HUES64 (cell line): ENCODE results near the gene GLB1L.
"Not testable (repeated sequence)": the region's sequence is repeated elsewhere in the genome, so short reads cannot be mapped to it uniquely, and the experiment has no call there.

Source experiments
- H3K27ac ChIP-seq: 2 replicates; pipeline ENCODE4 v1.7.0; 2013; ENCODE audit warnings: low read depth, low read length, inconsistent platforms
- H3K27me3 ChIP-seq: 2 replicates; pipeline ENCODE4 v1.6.1; 2013; ENCODE audit warnings: mild to moderate bottlenecking, low read length; ENCODE audit not compliant: insufficient read depth
- H3K36me3 ChIP-seq: 2 replicates; pipeline ENCODE4 v1.6.1; 2013; ENCODE audit warnings: mild to moderate bottlenecking, low read length; ENCODE audit not compliant: insufficient read depth
- H3K4me1 ChIP-seq: 2 replicates; pipeline ENCODE4 v1.6.1; 2013; ENCODE audit warnings: mild to moderate bottlenecking, low read length, moderate library complexity; ENCODE audit not compliant: insufficient read depth
- H3K4me3 ChIP-seq: 2 replicates; pipeline ENCODE4 v1.5.1; 2013; ENCODE audit warnings: mild to moderate bottlenecking, low read length, moderate library complexity
- H3K9ac ChIP-seq: 2 replicates; pipeline ENCODE4 v1.6.1; 2013; ENCODE audit warnings: mild to moderate bottlenecking, low read depth, low read length
- H3K9me3 ChIP-seq: 2 replicates; pipeline ENCODE4 v1.6.1; 2013; ENCODE audit warnings: low read depth, low read length; ENCODE audit not compliant: insufficient read depth
- WGBS: fragments of 150-250, 120-280 bp; methylation state at CpG from one replicate; pipeline ENCODE4 v1.1.7; 2013; ENCODE audit warnings: missing lambda C conversion rate; 5-methylcytosine and 5-hydroxymethylcytosine counted together

The GLB1L gene

GRCh38 chr2:219269362-219270054 is 24.3 kb upstream of the GLB1L start:
- peaks cover 5% of the 10 kb centered on the region; the same call in 1 of the 2 replicates for H3K27me3 ChIP-seq
- no peaks in the 10 kb centered on the region for H3K36me3 ChIP-seq
- no peak overlapping the region for H3K27ac ChIP-seq
- no peak overlapping the region for H3K4me3 ChIP-seq
- no peak overlapping the region for H3K9ac ChIP-seq
- H3K4me1 ChIP-seq, result peaks cover 4% of the 10 kb centered on the region; the same call in 1 of the 2 replicates
- WGBS, result 90% methylated on average over 8 of the region's 8 CpGs
- no peaks in the 10 kb centered on the region for H3K9me3 ChIP-seq

DNA sequence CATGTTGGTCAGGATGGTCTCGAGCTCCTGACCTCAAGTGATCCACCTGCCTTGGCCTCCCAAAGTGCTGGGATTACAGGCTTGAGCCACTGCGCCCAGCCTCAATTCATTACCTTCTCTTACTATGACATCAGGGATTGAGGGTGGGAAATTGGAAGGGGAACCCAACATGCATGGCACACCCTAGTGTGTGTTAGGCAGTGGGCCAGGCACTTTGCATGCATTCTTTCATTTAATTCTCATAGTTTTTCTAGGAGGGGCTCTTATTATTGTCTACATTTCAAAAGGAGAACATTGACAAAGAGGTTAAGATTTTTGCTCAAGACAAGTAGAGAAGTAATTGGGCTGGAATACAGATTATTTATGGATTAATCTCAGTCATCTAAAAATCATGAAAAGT is 23.1 kb upstream of the GLB1L start:
- Histone ChIP-seq H3K4me1 (no peaks in the 10 kb centered on the region), H3K4me3 (no peak overlapping the region), H3K36me3 (no peaks in the 10 kb centered on the region), H3K9ac (no peak overlapping the region), H3K9me3 (no peaks in the 10 kb centered on the region), H3K27me3 (peaks cover 5% of the 10 kb centered on the region), H3K27ac (no peak overlapping the region)
- WGBS, result 80% methylated on average over 1 of the region's 2 CpGs

GRCh38 chr2:219266886-219267285 is 21.6 kb upstream of the GLB1L start:
- H3K9me3 ChIP-seq, result no peaks in the 10 kb centered on the region
- peaks cover 8% of the 10 kb centered on the region for H3K27me3 ChIP-seq
- H3K27ac ChIP-seq, result no peak overlapping the region
- WGBS, result 90% methylated on average over 1 of the region's 1 CpG
- H3K4me3 ChIP-seq, result no peak overlapping the region
- H3K9ac ChIP-seq, result no peak overlapping the region
- H3K36me3 ChIP-seq, result no peaks in the 10 kb centered on the region
- H3K4me1 ChIP-seq, result no peaks in the 10 kb centered on the region

DNA sequence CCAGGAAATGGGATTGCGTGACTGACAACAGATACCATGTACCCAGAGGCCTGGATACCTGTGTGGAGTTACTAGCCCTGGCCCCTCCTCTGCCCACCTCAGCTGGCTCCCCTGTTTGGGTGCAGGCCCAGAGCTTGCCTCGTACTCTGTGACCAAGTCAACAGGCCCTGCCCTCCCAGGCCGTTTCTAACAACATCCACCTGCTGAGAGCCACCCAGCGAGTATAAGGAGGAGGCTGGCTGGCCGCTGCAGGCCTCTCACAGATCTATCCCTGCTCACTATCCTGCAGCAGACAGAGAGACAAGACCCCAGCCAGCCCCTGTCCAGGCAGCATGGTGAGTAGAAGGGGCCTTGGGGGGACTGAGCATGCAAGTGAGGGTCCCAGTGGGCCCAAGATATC is 21.0 kb upstream of the GLB1L start:
- Histone ChIP-seq H3K27me3 (peaks cover 14% of the 10 kb centered on the region), H3K9me3 (no peaks in the 10 kb centered on the region), H3K4me1 (no peaks in the 10 kb centered on the region), H3K27ac (no peak overlapping the region), H3K9ac (no peak overlapping the region), H3K36me3 (no peaks in the 10 kb centered on the region), H3K4me3 (no peak overlapping the region)
- 69% methylated on average over 5 of the region's 5 CpGs for WGBS

- Histone ChIP-seq H3K36me3 (no peaks in the 10 kb centered on the region), H3K9me3 (no peaks in the 10 kb centered on the region), H3K9ac (no peak overlapping the region), H3K4me3 (no peak overlapping the region), H3K4me1 (no peaks in the 10 kb centered on the region), H3K27ac (no peak overlapping the region), H3K27me3 (peaks cover 31% of the 10 kb centered on the region)
- WGBS, result 86% methylated on average over 4 of the region's 5 CpGs
These were observed 16.0 kb upstream of the GLB1L start for GRCh38 chr2:219261024-219261855.

DNA sequence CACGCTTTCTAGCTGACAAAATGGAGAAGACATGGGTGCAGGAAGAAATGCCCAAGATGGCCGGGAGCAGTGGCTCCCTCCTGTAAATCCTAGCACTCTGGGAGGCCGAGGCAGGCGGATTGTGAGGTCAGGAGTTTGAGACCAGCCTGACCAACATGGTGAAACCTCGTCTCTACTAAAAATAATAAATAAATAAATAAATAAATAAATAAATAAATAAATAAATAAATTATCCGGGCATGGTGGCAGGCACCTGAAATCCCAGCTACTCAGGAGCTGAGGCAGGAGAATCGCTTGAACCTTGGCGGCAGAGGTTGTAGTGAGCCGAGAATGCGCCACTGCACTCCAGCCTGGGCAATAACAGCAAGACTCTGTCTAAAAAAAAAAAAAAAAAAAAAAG is 13.7 kb upstream of the GLB1L start:
- H3K27me3 ChIP-seq, result peaks cover 54% of the 10 kb centered on the region
- not testable (repeated sequence) for H3K4me3 ChIP-seq, H3K4me1 ChIP-seq, H3K27ac ChIP-seq, H3K9ac ChIP-seq, H3K36me3 ChIP-seq, H3K9me3 ChIP-seq
- 86% methylated on average over 9 of the region's 10 CpGs for WGBS

DNA sequence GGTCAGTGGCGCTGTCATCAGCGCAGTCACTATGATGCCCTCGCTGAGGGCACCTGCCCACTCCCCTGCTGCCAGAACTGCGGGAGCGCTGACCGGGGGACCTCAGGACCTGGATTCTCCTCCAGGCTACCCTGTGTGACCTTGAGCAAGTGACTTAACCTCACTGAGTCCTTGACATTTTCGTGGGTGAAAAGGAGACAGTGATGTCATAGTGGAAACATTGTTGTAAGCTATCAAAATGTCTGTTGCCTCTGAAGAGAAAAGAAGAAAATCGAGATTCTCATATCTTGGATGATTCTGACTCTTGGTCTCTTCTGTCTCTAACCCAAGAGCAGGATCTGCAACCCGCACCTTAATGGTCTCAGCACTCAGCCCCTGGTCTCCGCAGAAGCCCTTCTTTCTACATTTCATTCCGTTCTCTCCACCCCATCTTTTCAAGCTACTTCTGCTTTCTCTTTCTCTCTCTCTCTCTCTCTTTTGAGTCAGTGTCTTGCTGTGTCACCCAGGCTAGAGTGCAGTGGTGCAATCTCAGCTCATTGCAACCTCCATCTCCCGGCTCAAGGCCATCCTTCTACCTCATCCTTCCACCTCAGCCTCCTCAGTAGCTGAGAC is 9.5 kb upstream of the GLB1L start:
- WGBS, result 30% methylated on average over 12 of the region's 12 CpGs
- no peak overlapping the region for H3K27ac ChIP-seq
- no peaks in the 10 kb centered on the region for H3K9me3 ChIP-seq
- peaks cover 64% of the 10 kb centered on the region for H3K27me3 ChIP-seq
- H3K4me3 ChIP-seq, result peak overlapping the region; percentile 56
- peaks cover 9% of the 10 kb centered on the region; the same call in 1 of the 2 replicates for H3K4me1 ChIP-seq
- H3K9ac ChIP-seq, result no peak overlapping the region
- H3K36me3 ChIP-seq, result peaks cover 10% of the 10 kb centered on the region; the same call in 1 of the 2 replicates

- peaks cover 11% of the 10 kb centered on the region; the same call in 1 of the 2 replicates for H3K36me3 ChIP-seq
- peaks cover 9% of the 10 kb centered on the region; the same call in 1 of the 2 replicates for H3K4me1 ChIP-seq
These were observed 8.7 kb upstream of the GLB1L start, which contains the start of gene TUBA4A for GRCh38 chr2:219253753-219254589. TUBA4A (minus strand) TSS chr2:219253918; CDS start chr2:219253858, 60 bp downstream.

DNA sequence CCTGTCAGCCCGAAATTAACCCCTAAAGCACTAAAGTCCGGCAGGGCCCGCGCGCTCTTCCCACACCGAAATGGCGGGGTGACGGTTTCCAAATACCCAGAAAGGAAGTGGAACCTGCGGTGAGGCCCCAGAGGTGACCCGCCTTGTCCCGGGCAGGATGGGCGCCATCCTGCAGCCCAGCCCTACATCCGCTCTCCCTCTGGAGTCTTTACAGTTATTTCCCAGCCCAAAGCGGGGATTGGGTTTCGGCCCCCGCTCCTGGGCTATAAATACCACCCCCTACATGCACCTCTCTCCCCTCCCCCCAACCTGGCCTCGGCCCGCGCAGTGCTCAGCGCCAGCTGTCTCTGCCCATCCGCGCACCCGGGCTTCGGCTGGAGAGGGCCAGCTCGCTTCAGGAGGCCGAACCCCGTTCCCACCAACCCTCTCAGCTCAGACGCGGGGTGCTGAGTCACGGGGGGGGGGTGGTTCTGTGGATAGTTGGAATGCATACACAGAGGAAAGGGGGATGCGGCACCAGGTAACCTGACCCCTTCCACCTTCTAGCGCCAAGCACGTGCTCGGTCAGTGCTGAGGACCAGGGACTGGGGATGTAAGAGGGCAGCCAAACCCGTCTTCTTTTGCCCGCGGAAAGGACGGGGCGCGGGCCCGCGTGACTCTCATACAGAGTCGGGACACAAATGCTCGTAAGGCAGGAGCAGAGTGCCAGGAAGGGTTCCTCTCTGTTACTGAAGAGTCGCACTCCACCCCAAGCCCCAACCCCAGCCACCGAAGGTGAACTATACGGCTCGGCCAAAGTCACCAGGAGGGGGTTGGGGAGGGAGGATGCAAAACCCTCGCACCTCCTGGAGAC is 7.9 kb upstream of the GLB1L start, which contains the start of gene TUBA4B:
Gene TUBA4B, plus strand, starts transcription at position 344 of the 853 bp plus-strand sequence. Its CDS starts 165 bp downstream, at position 509.
- H3K36me3 ChIP-seq, result peaks cover 14% of the 10 kb centered on the region; the same call in 1 of the 2 replicates
- peaks cover 9% of the 10 kb centered on the region; the same call in 1 of the 2 replicates for H3K4me1 ChIP-seq
- WGBS, result 2% methylated on average over 46 of the region's 49 CpGs

More at GRCh38 chr2:219253753-219254589, 8.7 kb upstream of the GLB1L start, which contains the start of gene TUBA4A:
- Histone ChIP-seq H3K27me3 (peaks cover 59% of the 10 kb centered on the region), H3K9ac (peak within 1 kb of the TSS; percentile 45), H3K4me3 (peak within 1 kb of the TSS; percentile 56), H3K27ac (no peak within 1 kb of the TSS), H3K9me3 (no peaks in the 10 kb centered on the region)
- WGBS, result 1% methylated on average over 76 of the region's 76 CpGs

GRCh38 chr2:219252570-219252899 is 7.3 kb upstream of the GLB1L start:
- Histone ChIP-seq H3K27me3 (peaks cover 59% of the 10 kb centered on the region), H3K9me3 (no peaks in the 10 kb centered on the region), H3K9ac (peak overlapping the region; percentile 45; the same call in 1 of the 2 replicates), H3K4me1 (peaks cover 9% of the 10 kb centered on the region; the same call in 1 of the 2 replicates), H3K27ac (no peak overlapping the region), H3K4me3 (peak overlapping the region; percentile 56), H3K36me3 (peaks cover 19% of the 10 kb centered on the region; the same call in 1 of the 2 replicates)
- WGBS, result 12% methylated on average over 9 of the region's 9 CpGs

More for the DNA sequence above, 7.9 kb upstream of the GLB1L start, which contains the start of gene TUBA4B:
- H3K9ac ChIP-seq, result peak within 1 kb of the TSS; percentile 45
- no peaks in the 10 kb centered on the region for H3K9me3 ChIP-seq
- peak within 1 kb of the TSS; percentile 56 for H3K4me3 ChIP-seq
- peaks cover 59% of the 10 kb centered on the region for H3K27me3 ChIP-seq
- no peak within 1 kb of the TSS for H3K27ac ChIP-seq
